Lung (tissue), 12 donors: ENCODE results near the gene KANSL2. TPM values are rescaled to one million over a fixed set of nuclear protein-coding genes. Genes with fewer than 3 reads are reported as not detected.

Experiments used
- ATAC-seq: fragments of 200-7000 bp; cut with Tn5 transposase; one replicate; pipeline ENCODE4 v1.9.1; 2020; ENCODE audit warnings: moderate number of reproducible peaks; ENCODE audit not compliant: insufficient read depth, low FRiP score
- DNase-seq, 3 donors: peaks; one replicate each; pipeline ENCODE4 v3.0.0-alpha.2; 2013 to 2017
- H3K27ac ChIP-seq, 2 donors: one replicate each; pipeline ENCODE4 v1.5.1; 2013; ENCODE audit warnings: mild to moderate bottlenecking in 2 of 2, moderate library complexity in 2 of 2, control low read depth in 1 of 2, inconsistent platforms in 1 of 2, low read depth in 1 of 2, low read length in 1 of 2
- H3K27me3 ChIP-seq, 3 donors: one replicate each; pipeline ENCODE4 v1.5.1; 2013; ENCODE audit warnings: low read length in 2 of 3; ENCODE audit not compliant: control insufficient read depth in 3 of 3, insufficient read depth in 3 of 3
- H3K36me3 ChIP-seq, 4 donors: one replicate each; pipeline ENCODE4 v1.5.1; 2013; ENCODE audit warnings: low read length in 4 of 4, mild to moderate bottlenecking in 1 of 4, moderate library complexity in 1 of 4; ENCODE audit not compliant: control insufficient read depth in 4 of 4, insufficient read depth in 4 of 4
- H3K4me1 ChIP-seq, 5 donors: one replicate each; pipeline ENCODE4 v1.5.1; 2013; ENCODE audit warnings: low read length in 5 of 5, mild to moderate bottlenecking in 2 of 5, moderate library complexity in 1 of 5; ENCODE audit not compliant: control insufficient read depth in 5 of 5, insufficient read depth in 5 of 5
- H3K4me3 ChIP-seq: one replicate; pipeline ENCODE4 v1.5.1; 2013; ENCODE audit warnings: mild to moderate bottlenecking, control low read depth, moderate library complexity
- H3K9ac ChIP-seq, 2 donors: one replicate each; pipeline ENCODE4 v1.5.1; 2013; ENCODE audit warnings: low read length in 2 of 2, control low read depth in 1 of 2; ENCODE audit not compliant: insufficient read depth in 1 of 2
- H3K9me3 ChIP-seq, 4 donors: one replicate each; pipeline ENCODE4 v1.5.1; 2013; ENCODE audit warnings: low read length in 3 of 4, mild to moderate bottlenecking in 1 of 4, moderate library complexity in 1 of 4; ENCODE audit not compliant: control insufficient read depth in 4 of 4, insufficient read depth in 3 of 4
- WGBS, 2 donors: extraction: QIAGEN DNeasy Blood & Tissue Kit; methylation state at CpG; one replicate each; pipeline ENCODE4 v1.1.7; 2013; 5-methylcytosine and 5-hydroxymethylcytosine counted together
- polyA plus RNA-seq, 2 donors: library from polyadenylated mRNA; stranded (reverse); fragments of 200-250 nt; gene quantifications; one replicate each; pipeline ENCODE4 v1.2.1, GENCODE V29; 2013
- total RNA-seq, 2 donors: library from RNA; depleted of rRNA in 1 of 2; stranded (reverse); fragments of >200 nt in 1 of 2; gene quantifications; one replicate each; pipeline ENCODE4 v1.2.1, GENCODE V29; 2014 to 2021
- TF ChIP-seq, protein P1 (sequence below): IDR thresholded peaks from 2 replicates; pipeline ENCODE4 v1.5.1; 2012; ENCODE audit warnings: mild to moderate bottlenecking; ENCODE audit errors: control extremely low read depth, extremely low read depth
- donor health status: control.
- donor health status: control.
- donor health status: Bipolar disorder and iron deficiency.
- donor health status: healthy.
- donor health status: DM: yes; HTN: yes; CAD: no.

KANSL2 gene
- total and polyA plus RNA-seq, 4 donors = 25.8 to 45.1 (median 33.0) TPM

DNA sequence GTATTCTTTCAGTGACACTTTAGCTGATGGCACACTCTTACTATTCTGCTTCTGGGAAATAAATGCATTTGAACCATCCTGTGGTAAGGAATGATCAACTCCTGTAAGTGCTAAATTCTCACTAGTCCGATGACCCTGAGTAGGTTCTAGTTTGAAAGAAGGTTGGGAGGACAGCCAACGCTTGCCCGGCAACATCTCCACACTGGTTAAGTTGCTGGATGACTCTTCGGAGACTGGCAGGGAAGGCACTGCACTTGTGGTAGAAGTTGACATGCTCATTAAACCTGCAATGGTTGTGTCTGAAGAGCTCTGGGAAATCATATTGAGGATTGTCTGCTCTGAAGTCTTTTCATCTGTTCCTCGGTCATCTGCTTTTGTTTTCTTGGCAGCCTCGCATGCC is 12.0 kb upstream of the KANSL2 start:
- H3K36me3 ChIP-seq = peaks cover 24 to 38% (median 30%) of the 10 kb centered on the region in 4 donors
- DNase-seq (no peak), ATAC-seq (no peak)
- H3K9ac ChIP-seq = no peak overlapping the region
- no peak overlapping the region for H3K4me3 ChIP-seq
- peaks cover 0 to 23% (median 17%) of the 10 kb centered on the region in 5 donors for H3K4me1 ChIP-seq
- no peak overlapping the region for H3K27ac ChIP-seq
- H3K27me3 ChIP-seq = no peaks in the 10 kb centered on the region
- TF ChIP-seq, protein P1, sequence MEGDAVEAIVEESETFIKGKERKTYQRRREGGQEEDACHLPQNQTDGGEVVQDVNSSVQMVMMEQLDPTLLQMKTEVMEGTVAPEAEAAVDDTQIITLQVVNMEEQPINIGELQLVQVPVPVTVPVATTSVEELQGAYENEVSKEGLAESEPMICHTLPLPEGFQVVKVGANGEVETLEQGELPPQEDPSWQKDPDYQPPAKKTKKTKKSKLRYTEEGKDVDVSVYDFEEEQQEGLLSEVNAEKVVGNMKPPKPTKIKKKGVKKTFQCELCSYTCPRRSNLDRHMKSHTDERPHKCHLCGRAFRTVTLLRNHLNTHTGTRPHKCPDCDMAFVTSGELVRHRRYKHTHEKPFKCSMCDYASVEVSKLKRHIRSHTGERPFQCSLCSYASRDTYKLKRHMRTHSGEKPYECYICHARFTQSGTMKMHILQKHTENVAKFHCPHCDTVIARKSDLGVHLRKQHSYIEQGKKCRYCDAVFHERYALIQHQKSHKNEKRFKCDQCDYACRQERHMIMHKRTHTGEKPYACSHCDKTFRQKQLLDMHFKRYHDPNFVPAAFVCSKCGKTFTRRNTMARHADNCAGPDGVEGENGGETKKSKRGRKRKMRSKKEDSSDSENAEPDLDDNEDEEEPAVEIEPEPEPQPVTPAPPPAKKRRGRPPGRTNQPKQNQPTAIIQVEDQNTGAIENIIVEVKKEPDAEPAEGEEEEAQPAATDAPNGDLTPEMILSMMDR = no peak
- H3K9me3 ChIP-seq = no peaks in the 10 kb centered on the region
- 97 to 98% methylated on average over 6 of the region's 6 CpGs for WGBS, 2 donors

DNA sequence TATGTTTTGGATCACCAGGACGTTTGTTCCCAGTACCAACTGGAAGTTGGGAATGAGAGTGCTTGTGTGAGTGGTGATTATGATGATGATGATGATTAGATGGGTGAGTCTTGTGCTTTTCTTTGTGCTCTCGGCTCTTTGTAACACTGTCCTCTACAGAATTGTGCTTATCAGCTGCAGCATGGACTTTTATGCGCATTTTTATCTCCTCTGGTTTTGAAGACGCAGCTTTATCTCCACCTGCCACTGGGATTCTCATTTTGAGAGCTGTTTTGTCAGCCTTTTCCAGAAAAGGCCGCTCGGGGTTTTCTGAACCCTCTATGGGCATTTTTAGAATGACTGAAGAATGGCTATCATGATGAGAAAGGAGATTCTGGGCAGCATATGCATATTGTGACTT is 11.5 kb upstream of the KANSL2 start:
- Histone ChIP-seq H3K36me3 (peaks cover 24 to 38% (median 30%) of the 10 kb centered on the region in 4 donors), H3K4me1 (peaks cover 0 to 27% (median 18%) of the 10 kb centered on the region in 5 donors), H3K27ac (no peak overlapping the region), H3K27me3 (no peaks in the 10 kb centered on the region), H3K4me3 (no peak overlapping the region), H3K9me3 (no peaks in the 10 kb centered on the region), H3K9ac (no peak overlapping the region)
- DNase-seq = no peak
- TF ChIP-seq, protein P1 = no peak
- ATAC-seq = no peak
- WGBS, 2 donors = 90 to 96% methylated on average over 6 of the region's 6 CpGs

DNA sequence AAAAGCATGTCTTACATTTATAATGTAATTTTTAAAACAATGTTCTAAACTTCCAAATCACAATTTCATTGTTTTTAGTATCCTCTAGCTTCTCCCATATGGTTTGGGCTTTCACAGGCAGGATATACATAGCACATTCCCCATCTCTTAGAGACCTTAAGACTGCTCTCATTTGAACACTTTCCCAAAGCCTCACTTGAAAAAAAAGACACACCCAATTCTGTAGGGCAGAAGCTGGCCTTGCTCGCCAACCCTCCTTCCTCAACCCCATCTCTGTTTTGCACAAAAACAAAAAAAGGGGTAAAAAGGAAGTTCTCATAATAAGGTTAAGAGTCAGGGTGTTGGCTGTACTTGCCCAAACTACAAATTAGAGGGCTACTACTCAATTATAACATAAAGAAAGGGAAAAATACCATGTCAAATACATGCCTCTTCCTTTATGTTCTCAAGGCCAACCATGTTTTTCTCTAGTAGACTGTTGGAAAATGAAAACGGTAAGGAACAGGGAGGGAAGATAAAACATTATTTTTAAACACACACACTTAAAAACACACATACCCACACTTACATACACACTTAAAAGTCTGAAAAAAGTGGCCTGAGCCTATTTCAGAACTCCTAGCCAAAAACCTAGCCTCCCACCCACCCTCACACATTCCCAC is 9.9 kb upstream of the KANSL2 start:
- no peak overlapping the region for H3K9ac ChIP-seq
- DNase-seq = peak in 1 of 3 donors; percentile 19
- peaks cover 0 to 31% (median 18%) of the 10 kb centered on the region in 5 donors for H3K4me1 ChIP-seq
- H3K27ac ChIP-seq = no peak overlapping the region
- TF ChIP-seq, protein P1 = no peak
- no peak overlapping the region for H3K4me3 ChIP-seq
- peaks cover 22 to 34% (median 27%) of the 10 kb centered on the region in 4 donors for H3K36me3 ChIP-seq
- ATAC-seq = no peak
- H3K9me3 ChIP-seq = no peaks in the 10 kb centered on the region
- no peaks in the 10 kb centered on the region for H3K27me3 ChIP-seq
- 50 to 61% methylated on average over 2 of the region's 2 CpGs for WGBS, 2 donors
